HG03460 (cell line): ENCODE data around the gene CALCOCO1.
"Not testable (repeated sequence)": the region's sequence is repeated elsewhere in the genome, so short reads cannot be mapped to it uniquely, and the experiment has no call there.

Experiments used
- ATAC-seq: cut with Tn5 transposase; IDR thresholded peaks from one replicate; pipeline ENCODE4 v1.9.1; 2021; ENCODE audit not compliant: unreplicated experiment

The CALCOCO1 gene

GRCh38 chr12:53734425-53734824 is 7.2 kb upstream of the CALCOCO1 start:
- no peak for ATAC-seq

GRCh38 chr12:53733807-53734200 is 6.6 kb upstream of the CALCOCO1 start:
- ATAC-seq: no peak

- no peak for ATAC-seq
These were observed 6.0 kb upstream of the CALCOCO1 start for GRCh38 chr12:53733051-53733806.

DNA sequence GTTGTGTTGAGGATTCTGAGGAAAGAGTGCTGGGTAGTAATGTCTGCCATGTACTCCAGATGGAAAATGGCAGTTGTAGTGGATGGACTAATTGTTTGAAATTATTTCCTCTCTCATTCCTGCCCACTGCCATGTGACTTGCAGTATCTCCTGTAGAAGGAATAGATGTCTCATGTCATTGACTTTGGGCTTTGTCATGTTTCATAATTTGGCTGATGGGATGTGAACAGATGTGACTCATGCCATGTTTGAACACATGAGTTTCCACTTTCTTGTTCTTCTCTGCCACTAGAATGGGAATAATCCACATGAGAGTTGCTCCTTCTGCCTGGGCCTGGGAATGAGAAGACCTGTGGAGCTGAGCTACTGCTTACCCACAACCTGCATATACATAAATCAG is 2.4 kb upstream of the CALCOCO1 start:
- ATAC-seq: no peak

DNA sequence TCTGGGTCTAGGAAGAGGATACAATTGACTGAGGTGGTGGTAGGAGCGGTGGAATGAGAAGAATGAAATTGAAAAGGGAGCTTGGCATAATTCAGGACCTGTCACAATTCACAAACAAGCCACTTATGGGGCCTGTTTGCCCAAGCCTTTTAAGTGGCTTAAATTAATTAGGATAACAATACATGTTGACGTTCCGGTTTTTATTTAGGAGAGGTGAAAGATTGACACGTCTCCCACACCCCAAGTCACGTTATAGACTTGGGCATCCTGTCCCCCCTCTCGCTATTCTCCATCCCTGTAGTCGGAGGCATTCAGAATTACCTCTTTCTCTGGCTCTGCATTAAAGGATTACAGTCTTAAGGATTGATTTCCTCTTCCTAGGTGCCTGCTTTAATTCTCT is 954 bp upstream of the CALCOCO1 start:
- ATAC-seq: no peak

DNA sequence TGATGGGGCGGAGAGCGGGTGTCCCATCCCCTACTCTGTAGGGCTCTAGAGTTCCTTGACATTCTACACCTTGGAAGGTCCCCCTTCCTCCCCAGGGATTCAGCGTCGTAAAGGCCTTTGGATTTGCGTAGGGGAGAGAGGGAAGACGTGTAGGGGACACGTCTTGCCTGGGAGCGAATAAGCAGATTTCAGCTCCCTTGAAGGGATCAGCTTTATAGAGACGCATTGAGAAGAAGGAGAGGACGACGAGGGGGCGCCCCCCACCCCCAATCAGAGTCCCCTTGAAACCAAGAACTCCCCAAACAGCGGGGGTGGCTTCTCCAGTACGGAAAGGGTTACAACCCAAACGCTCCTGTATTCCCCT is 324 bp downstream of the CALCOCO1 start:
- no peak for ATAC-seq

GRCh38 chr12:53726341-53726740 is 911 bp downstream of the CALCOCO1 start:
- ATAC-seq: no peak

DNA sequence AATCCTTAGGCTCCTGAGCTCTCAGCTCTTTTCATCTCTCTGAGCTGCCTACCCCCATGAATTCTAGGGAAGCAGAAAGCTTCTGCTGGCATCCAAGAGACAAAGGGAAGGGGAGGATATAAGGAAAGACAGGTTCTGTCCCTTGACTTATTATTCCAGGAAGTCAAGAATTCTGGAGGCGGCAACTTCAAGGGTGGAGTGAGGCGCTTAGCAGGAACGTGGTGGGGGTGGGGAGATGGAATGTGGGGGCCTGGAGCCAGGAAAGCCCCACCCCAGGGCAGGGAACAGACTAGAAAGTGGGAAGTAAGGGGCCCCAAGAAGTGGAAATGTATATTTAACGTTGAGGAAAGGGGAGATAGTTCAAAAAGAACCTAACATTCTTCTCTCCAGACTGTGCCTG is 1.4 kb downstream of the CALCOCO1 start:
- no peak for ATAC-seq

- ATAC-seq: no peak
These were observed 4.7 kb downstream of the CALCOCO1 start for GRCh38 chr12:53722450-53723041.

DNA sequence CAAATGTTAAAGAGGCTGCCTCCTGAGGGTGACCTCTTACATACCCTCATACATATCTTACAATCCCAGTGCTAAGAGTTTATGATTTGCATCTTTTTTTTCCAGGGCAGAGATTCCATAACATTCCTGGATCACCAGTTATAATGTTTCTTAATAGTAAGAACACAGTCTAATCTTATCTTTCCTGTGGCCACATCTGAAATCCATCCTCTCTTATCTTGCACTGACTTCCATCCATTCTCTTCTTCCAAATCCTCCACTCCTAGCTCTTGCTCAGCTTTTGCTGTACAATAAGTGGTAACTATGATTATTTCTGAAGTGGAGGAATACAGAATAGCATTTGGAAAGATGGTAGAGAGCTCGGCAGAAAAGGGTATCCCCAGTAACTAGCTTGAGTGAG is 6.3 kb downstream of the CALCOCO1 start:
- ATAC-seq: no peak

DNA sequence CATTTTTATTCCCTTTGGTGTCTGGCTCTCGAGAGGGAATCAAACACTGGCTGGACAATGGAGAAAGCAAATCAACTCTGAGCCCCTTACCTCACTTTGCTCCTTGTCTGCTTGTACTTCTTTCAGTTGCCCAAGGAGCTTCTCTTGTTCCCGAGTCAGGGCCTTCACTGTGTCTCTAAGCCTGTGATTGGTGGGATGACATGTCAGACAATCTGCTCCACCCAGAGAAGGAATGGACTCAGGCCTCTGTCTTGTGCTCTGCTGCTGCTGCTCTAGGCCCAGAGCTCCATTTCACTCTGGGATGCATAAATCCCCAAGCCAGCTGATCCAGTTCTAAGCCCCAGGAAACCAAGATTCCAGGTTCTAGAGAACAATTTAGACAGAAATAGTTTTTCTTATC is 7.6 kb downstream of the CALCOCO1 start:
- ATAC-seq: no peak

DNA sequence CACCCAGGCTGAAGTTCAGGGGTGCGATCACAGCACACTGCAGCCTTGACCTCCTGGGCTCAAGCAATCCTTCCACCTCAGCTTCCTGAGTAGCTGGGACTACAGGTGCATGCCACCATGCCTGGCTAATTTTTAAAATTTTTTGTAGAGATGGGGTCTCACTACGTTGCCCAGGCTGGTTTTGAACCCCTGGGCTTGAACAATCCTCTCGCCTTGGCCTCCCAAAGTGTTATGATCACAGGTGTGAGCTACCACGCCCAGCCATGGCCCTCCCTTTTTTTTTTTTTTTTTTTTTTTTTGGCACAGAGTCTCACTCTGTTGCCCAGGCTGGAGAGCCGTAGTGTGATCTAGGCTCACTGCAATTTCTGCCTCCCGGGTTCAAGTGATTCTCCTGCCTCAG is 8.7 kb downstream of the CALCOCO1 start:
- ATAC-seq: not testable (repeated sequence)

GRCh38 chr12:53717319-53717718 is 9.9 kb downstream of the CALCOCO1 start:
- no peak for ATAC-seq

- ATAC-seq: no peak
These were observed 13.2 kb downstream of the CALCOCO1 start for GRCh38 chr12:53714004-53714403.

- no peak for ATAC-seq
These were observed 13.7 kb downstream of the CALCOCO1 start for GRCh38 chr12:53713516-53713915.

DNA sequence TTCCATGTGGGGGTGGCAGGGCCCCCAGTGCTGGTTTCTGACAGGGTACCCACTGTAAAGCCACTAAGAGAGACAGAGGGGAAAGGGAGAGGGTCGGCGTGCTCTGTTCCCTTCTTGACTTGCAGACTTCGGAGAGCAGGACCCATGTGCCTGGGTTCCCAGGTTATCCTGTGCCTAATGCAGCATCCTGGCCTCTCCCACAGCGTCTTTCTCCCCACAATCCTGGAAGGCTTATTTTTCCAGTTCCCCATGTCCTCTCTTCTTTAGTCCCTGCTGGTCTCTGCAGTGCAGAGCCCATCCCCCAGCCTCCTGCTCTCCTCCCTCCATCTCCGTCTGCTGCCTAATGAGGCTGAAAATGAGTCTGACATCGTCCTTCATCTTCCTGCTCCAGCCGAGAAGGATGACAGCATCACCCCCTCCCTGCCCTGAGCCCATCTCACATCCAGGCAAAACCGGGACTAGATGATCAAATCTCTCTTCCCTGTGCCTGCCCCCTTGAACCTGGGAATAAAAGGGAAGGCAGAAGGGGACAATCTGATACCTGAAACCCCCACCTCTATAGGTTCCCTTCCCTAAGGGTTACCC is 15.1 kb downstream of the CALCOCO1 start:
- no peak for ATAC-seq

DNA sequence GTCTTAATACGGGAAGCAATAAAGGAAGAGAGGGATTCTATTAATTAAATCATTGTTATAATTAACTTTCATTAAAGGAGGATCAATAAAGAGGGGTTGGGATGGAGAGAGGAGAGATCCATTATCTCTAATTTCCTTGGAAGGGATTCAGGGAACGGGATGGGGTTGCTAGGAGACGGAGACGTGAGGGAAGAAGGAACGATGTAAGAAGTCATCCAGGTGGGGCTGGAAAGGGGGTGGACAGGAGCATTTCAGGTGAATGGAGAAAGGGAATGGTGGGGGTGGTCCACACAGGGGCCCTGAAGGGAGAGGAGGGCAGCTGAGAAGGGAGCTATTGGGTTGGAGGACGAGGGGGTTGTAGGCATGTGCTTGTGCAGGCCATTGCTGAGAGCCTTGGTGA is 17.2 kb downstream of the CALCOCO1 start:
- ATAC-seq: no peak

GRCh38 chr12:53709671-53710070 is 17.6 kb downstream of the CALCOCO1 start:
- ATAC-seq: no peak

GRCh38 chr12:53706080-53706479 is 21.2 kb downstream of the CALCOCO1 start:
- no peak for ATAC-seq

GRCh38 chr12:53703756-53704155 is 23.5 kb downstream of the CALCOCO1 start:
- no peak for ATAC-seq

- no peak for ATAC-seq
These were observed 25.6 kb downstream of the CALCOCO1 start for GRCh38 chr12:53701518-53702264.

DNA sequence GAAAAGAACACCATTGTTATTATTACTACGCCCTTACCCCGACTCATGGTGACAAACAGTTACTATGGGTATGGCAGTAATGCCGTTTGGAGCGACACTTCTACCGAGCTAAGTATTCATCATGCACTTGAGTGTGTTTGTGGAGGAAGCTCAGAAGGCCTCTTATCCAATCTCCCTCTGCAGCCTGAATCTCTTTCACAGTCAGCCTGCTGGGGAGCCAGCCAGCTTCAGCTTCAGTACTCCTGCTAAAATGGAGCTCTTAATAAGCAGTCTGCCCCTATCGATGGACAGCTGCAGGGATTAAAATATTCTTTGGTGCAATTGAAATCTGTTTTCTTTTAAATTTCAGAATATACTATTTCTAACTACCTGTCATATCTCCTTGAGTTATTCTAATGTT is 26.7 kb downstream of the CALCOCO1 start:
- ATAC-seq: no peak
